H7 (cell line): ENCODE results near the gene CCL3. TPM values are rescaled to one million over a fixed set of nuclear protein-coding genes. Genes with fewer than 3 reads are reported as not detected.
"Not testable (repeated sequence)": the region's sequence is repeated elsewhere in the genome, so short reads cannot be mapped to it uniquely, and the experiment has no call there.

Source experiments
- DNase-seq: peaks from one replicate; pipeline ENCODE4 v3.0.0; 2012
- H3K27me3 ChIP-seq: 2 replicates; pipeline ENCODE4 v1.6.0; 2011; ENCODE audit warnings: mild to moderate bottlenecking, low read length; ENCODE audit not compliant: control insufficient read depth, insufficient read depth
- H3K36me3 ChIP-seq: replicated peaks from 2 replicates; pipeline ENCODE4 v1.5.1; 2011; ENCODE audit warnings: low read length; ENCODE audit not compliant: control insufficient read depth, insufficient read depth
- H3K4me3 ChIP-seq: 2 replicates; pipeline ENCODE4 v1.5.1; 2011; ENCODE audit warnings: low read depth, mild to moderate bottlenecking, control low read depth, low read length, moderate library complexity; ENCODE audit not compliant: insufficient read depth
- total RNA-seq: library from RNA; depleted of rRNA; stranded (reverse); fragments of >200 nt; shearing (Covaris generic); gene quantifications from 2 replicates; pipeline ENCODE4 v1.2.3, GENCODE V29; 2014

CCL3 gene
- total RNA-seq, 1 experiment from 2014 or later: not detected

DNA sequence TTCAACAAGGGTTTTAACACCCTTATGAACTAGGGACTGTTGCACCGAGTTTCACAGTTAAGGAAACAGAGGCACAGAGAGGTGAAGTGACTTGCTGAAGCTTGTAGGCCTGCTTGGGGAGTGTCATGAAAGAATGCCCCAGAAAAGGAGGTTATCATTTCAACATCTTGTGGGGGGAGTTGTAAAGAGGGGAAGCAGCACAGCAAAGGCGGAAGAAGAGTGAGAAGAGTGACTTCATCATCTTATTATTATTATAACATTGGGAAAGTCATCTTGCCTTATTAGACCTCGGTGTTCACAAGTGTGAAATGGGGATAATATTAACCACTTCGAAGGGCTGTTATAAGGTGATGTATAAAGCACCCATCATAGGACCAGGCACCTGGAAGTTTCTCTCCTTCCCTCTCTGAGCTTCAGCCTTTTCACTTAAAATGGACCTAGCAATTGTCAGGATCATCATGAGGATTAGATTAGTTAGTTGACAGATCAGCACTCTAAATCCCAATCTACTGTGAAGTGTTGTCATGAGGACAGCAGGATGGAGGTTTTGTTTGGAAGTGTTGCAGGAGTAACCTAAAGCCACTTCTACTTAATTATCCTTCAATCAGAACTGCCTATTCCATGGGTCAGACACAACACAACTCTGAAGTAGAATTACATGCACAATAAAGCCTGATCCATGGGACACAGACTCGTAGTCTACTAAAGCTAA is 16.0 kb upstream of the CCL3 start:
- no peak overlapping the region for H3K4me3 ChIP-seq
- H3K36me3 ChIP-seq: no peaks in the 10 kb centered on the region
- DNase-seq: no peak
- no peaks in the 10 kb centered on the region; the same call in none of the 2 replicates for H3K27me3 ChIP-seq

DNA sequence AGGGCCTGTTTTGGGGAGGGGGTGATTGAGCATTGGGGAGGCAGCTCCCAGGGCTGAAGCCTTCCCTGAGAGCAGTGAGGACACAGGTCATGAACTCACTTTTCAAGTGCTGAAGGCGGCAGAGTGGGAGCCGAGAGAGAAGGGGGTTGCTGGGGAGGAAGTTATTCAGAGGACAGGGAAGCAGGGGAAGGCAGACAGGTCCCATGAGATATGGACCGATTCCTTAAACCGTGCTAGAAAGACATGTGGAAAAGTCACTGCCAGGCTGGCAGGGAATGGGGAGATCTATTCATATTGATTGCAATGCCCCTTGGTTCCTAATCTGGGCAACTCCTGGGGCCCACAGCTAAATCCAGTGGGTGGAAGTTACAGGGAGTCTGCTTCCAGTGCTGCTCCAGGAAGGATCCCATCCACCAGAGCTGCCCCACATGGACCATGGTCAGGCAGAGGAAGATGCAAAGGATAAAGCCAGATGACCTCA is 14.8 kb upstream of the CCL3 start:
- Histone ChIP-seq H3K27me3 (no peaks in the 10 kb centered on the region; the same call in none of the 2 replicates), H3K36me3 (no peaks in the 10 kb centered on the region), H3K4me3 (no peak overlapping the region)
- DNase-seq: no peak

DNA sequence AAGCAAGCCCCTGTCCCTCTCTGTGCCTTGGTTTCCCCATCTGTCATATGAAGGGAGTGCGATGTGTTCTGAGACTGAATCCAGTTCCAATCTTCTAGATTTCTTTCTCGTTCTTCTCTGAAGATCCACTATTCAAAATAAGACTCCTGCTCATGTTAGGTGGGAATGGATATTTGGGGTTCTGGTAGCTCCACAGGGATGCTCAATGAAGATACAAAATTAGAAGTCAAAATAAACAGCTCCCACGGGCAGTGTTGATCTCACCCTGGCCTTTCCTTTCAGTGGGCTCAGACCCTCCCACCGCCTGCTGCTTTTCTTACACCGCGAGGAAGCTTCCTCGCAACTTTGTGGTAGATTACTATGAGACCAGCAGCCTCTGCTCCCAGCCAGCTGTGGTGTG is 14.3 kb upstream of the CCL3 start:
- not testable (repeated sequence) for H3K36me3 ChIP-seq, H3K4me3 ChIP-seq, DNase-seq, H3K27me3 ChIP-seq

DNA sequence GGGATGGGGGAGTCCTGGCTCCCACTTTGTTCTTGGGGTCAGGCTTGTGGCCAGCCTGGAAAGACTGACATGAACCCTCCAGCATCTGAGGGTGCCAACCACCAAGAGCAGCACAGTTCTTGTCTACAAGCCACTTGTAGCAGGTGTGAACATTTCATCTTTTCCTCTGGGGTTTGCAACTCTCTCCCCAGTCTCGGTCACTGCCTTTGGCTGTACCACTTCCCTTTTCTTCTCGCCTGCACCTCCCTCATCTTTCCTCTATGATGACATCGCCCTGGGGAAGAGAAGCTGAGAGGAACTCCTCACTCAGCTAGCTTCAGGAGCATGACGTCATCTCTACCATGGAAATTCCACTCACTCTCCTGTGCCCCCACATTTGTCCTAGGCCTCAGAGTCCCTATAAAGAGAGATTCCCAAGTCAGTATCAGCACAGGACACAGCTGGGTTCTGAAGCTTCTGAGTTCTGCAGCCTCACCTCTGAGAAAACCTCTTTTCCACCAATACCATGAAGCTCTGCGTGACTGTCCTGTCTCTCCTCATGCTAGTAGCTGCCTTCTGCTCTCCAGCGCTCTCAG is 13.5 kb upstream of the CCL3 start, which contains the start of gene CCL4:
CCL4 (plus strand) TSS at position 427 of the 575 bp plus-strand sequence; CDS start at position 506, 79 bp downstream.
- DNase-seq, H3K36me3 ChIP-seq, H3K4me3 ChIP-seq, H3K27me3 ChIP-seq: not testable (repeated sequence)

DNA sequence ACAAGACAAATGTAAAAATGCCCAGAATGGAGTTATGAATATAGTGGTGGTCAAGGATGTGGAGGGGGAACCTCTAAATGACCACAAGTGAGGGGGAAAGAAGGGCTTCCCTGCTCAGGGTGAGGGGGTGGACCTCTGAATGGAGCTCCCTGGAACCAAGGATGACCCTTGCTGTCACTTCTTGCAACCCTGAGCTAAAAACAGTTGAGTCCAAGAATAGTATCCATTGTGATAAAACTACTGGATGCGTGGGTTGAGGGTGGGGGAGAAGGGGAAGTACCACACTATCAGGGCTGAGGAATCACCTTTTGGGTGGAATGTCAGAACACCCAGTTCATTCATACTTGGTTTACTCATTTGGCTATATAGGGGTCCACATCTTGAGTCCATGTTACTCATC is 9.1 kb upstream of the CCL3 start:
- H3K36me3 ChIP-seq, H3K27me3 ChIP-seq, DNase-seq, H3K4me3 ChIP-seq: not testable (repeated sequence)

DNA sequence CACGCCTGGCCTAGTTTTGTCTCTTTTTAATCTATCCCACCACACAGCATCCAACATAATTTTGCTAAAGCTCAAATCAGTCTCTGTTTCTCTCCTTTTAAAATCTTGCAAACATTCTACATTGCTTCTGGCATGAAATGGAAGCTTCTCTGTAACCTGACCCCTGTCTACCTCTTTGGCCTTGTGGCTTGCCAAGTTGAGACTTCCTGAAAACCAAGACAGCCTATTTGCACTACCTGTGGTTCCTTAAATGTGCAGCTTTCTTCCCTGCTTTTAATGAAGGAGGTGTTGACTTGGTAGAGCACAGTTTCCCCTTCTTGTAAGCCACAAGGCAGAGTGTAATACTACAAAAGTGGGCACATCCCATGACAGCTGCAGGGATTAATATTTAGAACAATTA is 6.0 kb upstream of the CCL3 start:
- Histone ChIP-seq H3K36me3 (no peaks in the 10 kb centered on the region), H3K4me3 (no peak overlapping the region), H3K27me3 (no peaks in the 10 kb centered on the region)
- DNase-seq: no peak

DNA sequence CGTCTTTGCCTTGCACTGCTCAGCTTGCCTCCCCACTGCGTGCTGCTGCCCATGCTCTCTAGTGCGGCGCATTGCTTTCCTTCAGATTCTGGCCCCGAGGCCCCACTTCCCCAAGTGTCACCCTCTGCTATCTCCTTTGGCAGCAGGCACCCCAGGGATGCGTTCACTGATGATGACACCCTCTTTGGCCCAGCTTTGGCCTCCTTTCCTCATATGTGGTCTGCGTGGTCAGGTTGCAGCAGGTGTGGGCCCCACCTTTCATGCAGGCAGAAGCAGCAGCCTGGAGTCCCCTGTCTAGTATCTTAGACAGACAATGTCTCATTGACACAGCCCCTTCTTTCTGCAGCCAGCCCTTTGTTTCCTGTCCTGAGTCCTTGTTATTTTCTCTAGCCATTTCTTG is 4.8 kb upstream of the CCL3 start:
- Histone ChIP-seq H3K27me3 (no peaks in the 10 kb centered on the region), H3K4me3 (no peak overlapping the region), H3K36me3 (no peaks in the 10 kb centered on the region)
- DNase-seq: no peak

DNA sequence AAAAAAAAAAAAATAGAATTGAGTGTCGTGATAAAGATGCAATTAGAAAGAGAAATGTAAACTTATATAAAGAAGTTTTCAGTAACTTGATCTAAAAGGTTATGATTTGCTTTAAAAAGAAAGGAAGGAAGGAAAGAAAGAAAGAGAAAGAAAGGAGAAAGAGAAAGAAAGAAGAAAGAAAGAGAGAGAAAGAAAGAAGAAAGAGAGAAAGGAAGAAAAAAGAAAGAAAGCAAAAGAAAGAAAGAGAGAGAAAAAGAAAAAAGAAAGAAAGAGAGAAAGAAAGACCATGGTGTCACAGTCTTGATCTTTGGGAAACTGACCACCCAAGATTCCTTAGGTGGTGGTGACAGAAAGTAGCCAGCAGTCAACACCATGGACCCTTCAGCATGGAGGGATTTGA is 4.3 kb upstream of the CCL3 start:
- H3K36me3 ChIP-seq: no peaks in the 10 kb centered on the region
- no peak overlapping the region for H3K4me3 ChIP-seq
- no peak for DNase-seq
- no peaks in the 10 kb centered on the region for H3K27me3 ChIP-seq

DNA sequence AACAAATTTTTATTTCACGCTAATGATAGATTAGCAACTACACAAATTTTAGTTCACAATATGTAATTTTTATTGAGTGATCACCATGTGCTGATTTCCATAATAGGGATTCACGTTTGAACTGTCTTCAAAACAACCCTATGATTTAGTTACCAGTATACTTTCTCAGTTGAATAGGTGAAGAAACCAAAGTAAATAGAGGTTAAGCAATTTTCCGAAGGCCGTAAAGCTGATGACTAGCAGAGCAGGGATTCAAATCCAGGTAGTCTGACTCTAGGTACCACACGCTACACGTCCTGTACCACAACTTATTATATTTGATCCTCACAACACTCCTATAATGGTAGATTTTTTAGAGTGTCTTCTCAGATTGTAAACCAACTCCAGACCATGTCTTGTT is 2.8 kb upstream of the CCL3 start:
- not testable (repeated sequence) for H3K27me3 ChIP-seq, H3K4me3 ChIP-seq, H3K36me3 ChIP-seq, DNase-seq

DNA sequence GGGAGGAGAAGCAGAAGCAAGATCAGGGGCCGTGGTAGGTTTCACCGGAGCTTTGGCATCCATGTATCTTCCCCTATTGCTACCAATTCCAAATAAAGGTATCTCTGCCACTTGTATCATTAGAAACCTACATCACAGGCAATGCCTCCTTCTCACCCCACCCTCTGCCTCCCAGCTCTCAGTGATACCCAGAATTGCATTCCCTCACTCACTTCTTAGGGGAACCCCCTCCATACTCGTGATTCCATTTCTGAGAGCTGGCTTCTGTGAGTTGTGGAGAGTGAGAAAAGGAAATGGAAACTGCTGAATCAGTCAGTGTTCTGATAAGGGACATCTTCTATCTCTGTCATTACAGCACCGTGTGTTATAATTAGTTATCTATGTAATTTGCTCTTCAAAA is 2.3 kb upstream of the CCL3 start:
- no peaks in the 10 kb centered on the region for H3K27me3 ChIP-seq
- H3K36me3 ChIP-seq: no peaks in the 10 kb centered on the region
- H3K4me3 ChIP-seq: no peak overlapping the region
- no peak for DNase-seq

DNA sequence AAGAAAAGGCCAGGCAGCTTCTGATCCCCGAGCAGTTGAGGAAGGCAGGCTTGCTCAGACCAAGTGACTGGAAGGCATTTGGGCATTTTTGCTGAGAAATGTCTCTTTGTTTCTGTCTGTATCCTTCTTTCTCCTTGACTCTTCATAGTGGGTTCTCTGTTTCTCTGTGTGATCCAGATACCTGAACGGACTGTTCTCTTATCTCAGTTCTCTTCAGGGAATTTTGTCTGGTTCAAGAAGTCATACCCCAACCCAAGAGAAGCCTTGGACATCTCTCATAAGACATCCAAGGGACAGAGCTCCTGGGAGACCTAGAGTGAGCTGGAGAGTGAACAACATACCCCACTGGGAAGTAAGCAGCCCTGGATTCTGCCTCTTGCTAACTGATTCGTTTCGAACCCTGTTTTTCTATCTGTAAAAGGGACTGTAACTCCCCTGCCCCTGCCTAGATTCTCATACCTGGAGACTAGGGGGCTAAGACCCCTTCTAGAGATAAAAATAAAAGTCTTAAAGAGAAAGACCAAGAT is 541 bp downstream of the CCL3 start:
- DNase-seq: no peak
- H3K4me3 ChIP-seq: no peak overlapping the region
- H3K27me3 ChIP-seq: no peaks in the 10 kb centered on the region
- no peaks in the 10 kb centered on the region for H3K36me3 ChIP-seq

DNA sequence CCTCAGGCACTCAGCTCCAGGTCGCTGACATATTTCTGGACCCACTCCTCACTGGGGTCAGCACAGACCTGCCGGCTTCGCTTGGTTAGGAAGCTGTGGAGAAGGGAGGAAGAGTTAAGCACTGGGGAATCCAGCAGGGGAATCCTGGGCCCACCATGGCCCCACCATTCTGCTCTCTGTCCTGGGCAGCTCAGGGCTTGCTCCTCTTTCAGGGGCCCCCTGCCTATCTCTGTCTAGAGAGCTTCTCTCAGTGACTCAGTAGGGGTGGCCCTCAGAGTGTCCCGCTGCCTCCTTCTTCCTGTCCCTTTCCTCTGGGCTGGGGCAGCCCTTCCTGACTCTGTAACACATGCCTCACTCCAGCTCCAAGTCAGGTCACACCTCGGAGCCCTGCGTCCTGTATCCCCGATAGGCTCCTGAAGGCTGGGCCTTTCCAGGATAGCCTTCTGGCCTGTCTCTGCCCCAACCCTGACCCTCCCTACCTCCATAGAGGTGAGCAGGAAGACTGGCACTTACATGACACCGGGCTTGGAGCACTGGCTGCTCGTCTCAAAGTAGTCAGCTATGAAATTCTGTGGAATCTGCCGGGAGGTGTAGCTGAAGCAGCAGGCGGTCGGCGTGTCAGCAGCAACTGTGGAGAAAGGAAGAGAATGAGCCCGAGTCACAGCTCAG is 1.1 kb downstream of the CCL3 start:
- no peaks in the 10 kb centered on the region for H3K27me3 ChIP-seq
- no peak for DNase-seq
- H3K36me3 ChIP-seq: no peaks in the 10 kb centered on the region
- no peak overlapping the region for H3K4me3 ChIP-seq

DNA sequence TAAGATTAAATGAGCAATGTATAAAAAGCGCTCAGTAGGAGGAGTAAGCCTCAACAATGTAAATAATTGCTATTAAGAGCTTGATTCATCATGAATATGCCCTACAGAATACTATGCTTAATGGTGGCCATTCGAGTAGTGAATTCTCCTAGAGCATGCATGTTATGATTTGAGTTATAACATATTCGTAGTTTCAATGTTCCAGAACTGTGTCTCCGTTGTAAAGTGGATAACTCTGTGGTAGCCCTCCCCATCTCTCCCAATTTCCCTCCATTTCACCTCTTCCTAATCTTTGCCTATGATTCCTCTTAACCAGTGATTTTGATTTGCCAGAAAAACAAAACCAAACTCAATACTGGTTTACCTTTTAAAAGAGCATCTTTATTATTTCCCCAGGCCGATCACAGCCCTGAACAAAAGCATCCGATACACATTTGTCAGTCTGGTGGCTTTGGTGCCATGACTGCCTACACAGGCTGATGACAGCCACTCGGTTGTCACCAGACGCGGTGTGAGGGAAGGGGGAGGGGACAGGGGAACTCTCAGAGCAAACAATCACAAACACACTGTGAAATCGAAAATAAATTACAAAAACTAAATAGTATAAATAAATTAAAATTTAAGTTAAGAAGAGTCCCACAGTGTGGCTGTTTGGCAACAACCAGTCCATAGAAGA is 1.9 kb downstream of the CCL3 start:
- H3K4me3 ChIP-seq, H3K27me3 ChIP-seq, DNase-seq, H3K36me3 ChIP-seq: not testable (repeated sequence)

DNA sequence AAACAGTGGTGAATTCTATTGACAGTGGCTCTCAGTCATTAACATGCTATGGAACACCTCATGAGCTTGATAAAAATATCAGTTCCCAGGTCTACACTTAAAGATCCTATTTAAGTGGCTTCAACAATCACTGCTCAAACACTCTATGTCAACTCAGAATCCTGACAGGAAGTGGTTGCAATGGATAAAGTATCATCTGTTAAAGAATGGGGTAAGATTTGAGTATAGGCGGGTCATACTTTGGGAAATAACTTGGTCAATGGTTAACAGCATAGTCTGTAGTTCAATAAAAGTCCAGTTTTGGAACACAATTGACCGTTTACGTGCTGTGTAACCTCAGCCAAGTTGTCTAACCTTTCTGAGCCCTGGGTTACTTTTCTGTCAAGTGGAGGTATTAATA is 2.5 kb downstream of the CCL3 start:
- H3K4me3 ChIP-seq, DNase-seq, H3K36me3 ChIP-seq, H3K27me3 ChIP-seq: not testable (repeated sequence)
